Erythroblast (primary cell): ENCODE data around the gene WDR5B.

Experiments
- GATA1 ChIP-seq: IDR thresholded peaks from 2 replicates; pipeline ENCODE4 v1.6.1; 2011; ENCODE audit warnings: low read depth, mild to moderate bottlenecking, control low read depth, low read length, moderate library complexity
- POLR2A ChIP-seq: IDR thresholded peaks from 2 replicates; pipeline ENCODE4 v1.6.1; 2011; ENCODE audit warnings: mild to moderate bottlenecking, low read length

DNA sequence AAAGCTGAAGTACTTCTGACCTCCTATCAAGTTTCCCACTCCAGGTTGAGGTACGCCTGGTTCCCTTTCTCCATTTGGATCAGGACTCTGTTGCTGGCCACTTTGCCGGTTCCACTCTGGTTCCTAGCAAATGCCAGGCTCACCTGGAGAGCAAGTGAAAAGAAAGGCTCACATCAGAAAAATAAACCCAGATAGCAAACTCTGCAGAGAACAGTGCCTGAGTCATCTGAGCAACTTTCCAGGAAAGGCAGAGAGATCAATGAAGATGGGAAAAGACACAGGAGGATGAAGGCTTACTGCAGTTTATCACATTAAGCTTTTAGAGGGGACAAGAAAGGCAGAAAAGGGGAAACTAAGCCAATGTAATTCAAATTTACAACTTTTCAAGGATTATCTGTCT is 41.8 kb upstream of the WDR5B start:
- no peak for TF ChIP-seq POLR2A
- no peak for TF ChIP-seq GATA1
